ENCODE measurements around the gene HSCB. TPM values are rescaled to one million over a fixed set of nuclear protein-coding genes. Genes with fewer than 3 reads are reported as not detected.

HSCB gene
- total and polyA plus RNA-seq, 12 donors = 7.1 to 16.8 (median 9.0) TPM

GRCh38 chr22:28792491-28793383 is 50.9 kb downstream of the HSCB start:
- Histone ChIP-seq H3K4me3 (no peak overlapping the region), H3K36me3 (peaks cover 0 to 86% (median 40%) of the 10 kb centered on the region in 9 donors), H3K9me3 (no peaks in the 10 kb centered on the region), H3K4me1 (peaks cover 3 to 62% (median 34%) of the 10 kb centered on the region in 9 donors), H3K27me3 (no peaks in the 10 kb centered on the region), H3K27ac (peak overlapping the region in 1 of 10 donors; percentile 32)
- ATAC-seq (peak in 2 of 8 donors; percentile 14 to 51), DNase-seq (no peak)
- WGBS, 2 donors = 91% methylated on average over 15 of the region's 15 CpGs
- no peak for TF ChIP-seq CTCF (IDR thresholded peaks at IDR 0.05)
- intact Hi-C loops (cut with DNase I) = loop anchor here in 1 of 10 donors (5.0 kb wide), 1 partner anchor 35 kb away; no protein-coding TSS in a partner anchor

GRCh38 chr22:28793976-28794584 is 52.2 kb downstream of the HSCB start:
- H3K9me3 ChIP-seq = no peaks in the 10 kb centered on the region
- peak overlapping the region in 1 of 10 donors; percentile 1 for H3K27ac ChIP-seq
- peaks cover 0 to 81% (median 33%) of the 10 kb centered on the region in 9 donors for H3K36me3 ChIP-seq
- intact Hi-C loops (cut with DNase I) = loop anchor here in 1 of 10 donors (5.0 kb wide), 1 partner anchor 33 kb away; no protein-coding TSS in a partner anchor
- DNase-seq (no peak), ATAC-seq (no peak)
- H3K27me3 ChIP-seq = no peaks in the 10 kb centered on the region
- 78% methylated on average over 4 of the region's 4 CpGs for WGBS, 2 donors
- H3K4me1 ChIP-seq = peaks cover 10 to 75% (median 47%) of the 10 kb centered on the region in 9 donors
- no peak overlapping the region for H3K4me3 ChIP-seq
- TF ChIP-seq CTCF (IDR thresholded peaks at IDR 0.05) = no peak

- ATAC-seq (no peak), DNase-seq (no peak)
- no peak for TF ChIP-seq CTCF (IDR thresholded peaks at IDR 0.05)
- Histone ChIP-seq H3K4me1 (peaks cover 10 to 79% (median 47%) of the 10 kb centered on the region in 9 donors), H3K4me3 (no peak overlapping the region), H3K36me3 (peaks cover 0 to 70% (median 33%) of the 10 kb centered on the region in 9 donors), H3K9me3 (no peaks in the 10 kb centered on the region), H3K27me3 (no peaks in the 10 kb centered on the region), H3K27ac (peak overlapping the region in 3 of 10 donors; percentile 1 to 33 (median 27))
- intact Hi-C loops (cut with DNase I) = loop anchor here in 1 of 10 donors (5.0 kb wide), 1 partner anchor 102 kb away; no protein-coding TSS in a partner anchor
- whole genome bisulfite sequencing, 2 donors = 78 to 79% methylated on average over 6 of the region's 6 CpGs
These were observed 53.3 kb downstream of the HSCB start for GRCh38 chr22:28795071-28795693.

Data from heart right ventricle (tissue), 16 donors.